22Rv1 (cell line): Measurements from ENCODE around the gene CYP2W1.
A peak's percentile ranks its signal among the peaks of the same experiment; 100 is the strongest.

Source experiments
- H3K27ac ChIP-seq: fragments of 450-650 bp; 2 replicates; pipeline ENCODE4 v1.5.1; 2017
- CTCF ChIP-seq: fragments of 450-650 bp; IDR thresholded peaks from 2 replicates; pipeline ENCODE4 v1.5.1; 2017; ENCODE audit warnings: mild to moderate bottlenecking
- ZFX ChIP-seq: fragments of 450-650 bp; IDR thresholded peaks from 2 replicates; pipeline ENCODE4 v1.6.1; 2017; ENCODE audit warnings: antibody characterized with exemption, borderline replicate concordance

The CYP2W1 gene

GRCh38 chr7:1012004-1012715, 29.2 kb downstream of the CYP2W1 start:
- no peak for TF ChIP-seq CTCF
- TF ChIP-seq ZFX, result no peak
- no peak overlapping the region for H3K27ac ChIP-seq

- no peak overlapping the region for H3K27ac ChIP-seq
Measured at GRCh38 chr7:1012716-1013095, 29.7 kb downstream of the CYP2W1 start.

GRCh38 chr7:1013581-1013980, 30.6 kb downstream of the CYP2W1 start:
- H3K27ac ChIP-seq, result peak overlapping the region; percentile 30; the same call in 1 of the 2 replicates
- TF ChIP-seq ZFX (no peak), CTCF (no peak)

More at GRCh38 chr7:1012716-1013095, 29.7 kb downstream of the CYP2W1 start:
- TF ChIP-seq CTCF (no peak), ZFX (no peak)

- no peak overlapping the region for H3K27ac ChIP-seq
- TF ChIP-seq CTCF (no peak), ZFX (no peak)
Measured at GRCh38 chr7:1014681-1015080, 31.7 kb downstream of the CYP2W1 start.

- TF ChIP-seq CTCF (no peak), ZFX (no peak)
- H3K27ac ChIP-seq, result no peak overlapping the region
Measured at GRCh38 chr7:1015196-1016121, 32.5 kb downstream of the CYP2W1 start.

GRCh38 chr7:1016577-1017531, 33.9 kb downstream of the CYP2W1 start:
- no peak overlapping the region for H3K27ac ChIP-seq
- TF ChIP-seq CTCF (no peak), ZFX (no peak)
